DMS114 treated with DMSO at 0.1 percent for 48 hours (cell line): ENCODE data around the gene RNF11.
"Not testable (repeated sequence)": the region's sequence is repeated elsewhere in the genome, so short reads cannot be mapped to it uniquely, and the experiment has no call there.

Experiments used
- DNase-seq: peaks from one replicate; lab custom pipeline; 2025; ENCODE audit not compliant: unreplicated experiment; lab: John Stamatoyannopoulos, UW

The RNF11 gene

GRCh38 chr1:51227231-51227960 is 8.7 kb upstream of the RNF11 start:
- not testable (repeated sequence) for DNase-seq

- DNase-seq, result not testable (repeated sequence)
Measured at GRCh38 chr1:51228471-51228870, 7.6 kb upstream of the RNF11 start.

GRCh38 chr1:51230501-51231078 is 5.5 kb upstream of the RNF11 start:
- DNase-seq, result no peak

DNA sequence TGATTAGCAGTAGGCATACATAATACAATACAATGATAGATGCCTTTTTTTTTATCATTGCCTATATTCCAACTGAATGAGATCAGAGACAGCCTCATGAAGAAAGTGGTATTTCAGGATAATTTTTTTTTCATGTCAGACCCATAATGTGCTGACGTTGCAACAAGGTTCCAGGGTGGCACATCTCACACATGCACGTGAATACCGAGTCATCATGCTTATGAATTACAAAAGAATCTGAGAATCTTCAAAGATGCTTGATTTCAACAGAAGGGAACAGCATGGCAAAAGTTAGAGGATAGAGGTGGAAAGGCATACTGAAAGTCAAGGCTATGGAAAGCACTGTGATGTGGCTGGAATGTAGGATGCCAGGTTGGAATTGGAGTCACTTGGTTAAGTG is 5.0 kb upstream of the RNF11 start:
- no peak for DNase-seq

GRCh38 chr1:51231896-51232295 is 4.2 kb upstream of the RNF11 start:
- DNase-seq, result no peak

- not testable (repeated sequence) for DNase-seq
Measured at GRCh38 chr1:51234236-51234635, 1.8 kb upstream of the RNF11 start.

GRCh38 chr1:51234721-51235425 is 1.2 kb upstream of the RNF11 start:
- no peak for DNase-seq

DNA sequence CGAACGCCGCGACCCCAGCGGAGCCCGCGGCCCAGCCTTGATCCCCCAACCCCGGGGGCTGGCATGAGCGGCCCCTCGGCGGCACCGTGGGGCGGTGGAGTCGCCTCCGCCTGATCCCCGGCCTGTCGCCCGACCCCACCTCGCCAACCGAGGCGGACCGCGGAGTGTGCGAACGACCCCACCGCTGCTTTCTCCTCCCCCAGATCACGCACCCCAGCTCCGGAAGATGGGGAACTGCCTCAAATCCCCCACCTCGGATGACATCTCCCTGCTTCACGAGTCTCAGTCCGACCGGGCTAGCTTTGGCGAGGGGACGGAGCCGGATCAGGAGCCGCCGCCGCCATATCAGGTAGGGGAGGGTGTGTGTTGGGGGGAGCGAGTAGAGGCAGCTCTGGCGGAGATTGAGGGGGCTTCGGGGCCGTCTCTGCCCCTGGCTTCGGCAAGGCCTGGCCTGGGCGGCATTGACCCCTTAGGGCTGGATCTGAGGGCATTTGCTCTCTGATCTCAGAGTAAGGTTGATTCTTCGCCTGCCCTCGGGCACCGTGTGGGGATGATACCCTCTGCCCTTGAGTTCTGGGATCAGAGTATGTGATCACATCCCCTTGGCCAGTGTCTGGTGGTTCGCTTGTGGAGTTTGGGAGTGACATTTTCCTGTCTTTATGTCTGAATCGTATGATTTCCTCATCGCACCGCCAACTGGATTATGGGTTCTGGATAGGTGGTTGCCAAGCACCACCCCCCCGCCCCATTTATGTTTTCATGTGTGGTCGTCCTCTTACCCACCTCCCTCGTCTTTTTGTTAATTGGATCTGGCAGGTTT is 668 bp downstream of the RNF11 start:
- no peak for DNase-seq

- DNase-seq, result no peak
Measured at GRCh38 chr1:51237351-51238033, 1.4 kb downstream of the RNF11 start.

GRCh38 chr1:51238034-51238403 is 1.9 kb downstream of the RNF11 start:
- DNase-seq, result no peak

DNA sequence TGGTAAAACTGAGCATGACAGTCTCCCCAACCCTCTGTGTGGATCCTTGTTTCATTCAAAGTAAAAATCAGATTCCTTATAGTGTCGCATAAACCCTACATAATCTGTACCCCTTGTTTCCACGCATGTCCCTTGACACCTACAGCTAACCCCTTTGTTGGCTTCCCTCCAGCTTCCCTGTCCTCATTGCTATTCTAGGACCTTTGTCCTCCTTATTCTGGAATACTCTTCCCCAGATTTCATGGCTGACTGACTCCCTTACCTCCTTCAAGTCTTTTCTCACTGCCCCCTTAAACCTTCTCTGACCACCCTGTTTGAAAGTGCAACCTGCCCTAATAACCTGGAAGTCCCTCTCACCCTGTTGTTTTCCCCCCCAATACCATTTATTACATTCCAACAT is 4.0 kb downstream of the RNF11 start:
- no peak for DNase-seq

GRCh38 chr1:51241119-51241518 is 5.0 kb downstream of the RNF11 start:
- DNase-seq, result no peak

DNA sequence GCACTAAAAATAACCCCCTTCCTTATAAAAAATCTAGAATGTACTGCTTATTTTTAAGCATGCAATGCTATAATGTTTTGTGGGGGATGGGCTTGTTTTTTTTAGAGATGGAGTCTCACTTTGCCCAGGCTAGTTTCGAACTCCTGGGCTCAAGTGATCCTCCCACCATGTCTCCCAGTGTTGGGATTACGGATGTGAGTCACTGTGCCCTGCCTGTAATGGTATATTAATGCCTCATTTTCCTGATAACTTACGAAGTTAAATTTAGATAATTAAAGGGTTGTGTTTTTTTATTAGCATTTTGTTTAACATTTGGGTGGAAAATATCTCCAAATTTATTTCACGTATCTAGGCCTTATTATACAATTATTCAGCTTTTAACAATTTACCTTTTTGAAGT is 6.5 kb downstream of the RNF11 start:
- no peak for DNase-seq

DNA sequence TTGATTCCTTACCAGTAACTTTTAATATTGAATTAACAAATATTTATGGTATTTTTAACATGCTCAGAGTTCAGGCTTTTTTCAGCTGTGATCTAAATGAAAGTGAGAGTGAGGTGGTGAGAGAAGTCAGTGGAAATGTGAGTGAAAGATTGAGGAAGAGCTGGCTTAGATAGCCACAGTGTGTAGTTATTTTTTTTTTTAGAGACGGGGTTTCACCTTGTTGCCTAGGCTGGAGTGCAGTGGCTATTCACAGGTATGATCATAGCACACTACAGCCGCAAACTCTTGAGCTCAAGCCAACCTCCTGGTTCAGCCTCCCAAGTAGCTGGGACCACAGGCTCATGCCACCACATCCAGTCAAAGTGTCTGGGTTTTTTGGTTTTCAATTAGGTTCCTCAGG is 10.9 kb downstream of the RNF11 start:
- DNase-seq, result no peak

GRCh38 chr1:51247499-51247898 is 11.4 kb downstream of the RNF11 start:
- DNase-seq, result no peak

DNA sequence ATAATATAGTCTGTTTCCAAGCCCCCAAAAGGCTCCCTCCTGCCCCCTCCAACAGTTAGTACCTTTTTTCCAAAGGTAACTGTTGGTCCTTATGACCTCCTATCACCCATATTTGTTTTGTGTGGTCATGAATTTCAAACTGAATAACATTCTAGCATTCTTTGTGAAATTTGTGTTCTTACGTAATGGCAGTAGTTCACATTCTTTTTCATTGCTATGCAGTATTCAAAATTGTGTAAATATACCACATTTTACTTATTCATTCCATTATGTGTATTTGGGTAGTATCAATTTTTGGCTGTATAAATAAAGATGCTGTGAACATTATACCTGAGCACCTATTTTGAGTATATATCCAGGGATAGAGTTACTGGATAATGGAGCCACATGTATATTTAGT is 13.4 kb downstream of the RNF11 start:
- no peak for DNase-seq

DNA sequence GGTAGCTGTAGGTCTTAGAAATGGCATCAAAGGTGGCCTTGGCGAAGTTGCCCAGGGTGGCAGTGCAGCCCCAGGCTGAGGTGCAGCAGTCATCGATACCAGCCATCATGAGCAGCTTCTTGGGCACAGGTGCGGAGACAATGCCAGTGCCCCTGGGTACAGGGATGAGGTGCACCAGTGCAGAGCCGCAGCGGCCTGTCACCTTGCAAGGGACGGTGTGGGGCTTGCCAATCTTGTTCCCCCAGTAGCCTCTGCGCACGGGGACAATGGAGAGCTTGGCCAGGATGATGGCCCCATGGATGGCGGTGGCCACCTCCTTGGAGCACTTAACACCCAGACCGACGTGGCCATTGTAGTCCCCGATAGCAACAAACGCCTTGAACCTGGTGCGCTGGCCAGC is 14.7 kb downstream of the RNF11 start:
- not testable (repeated sequence) for DNase-seq

GRCh38 chr1:51251165-51251564 is 15.1 kb downstream of the RNF11 start:
- DNase-seq, result not testable (repeated sequence)

DNA sequence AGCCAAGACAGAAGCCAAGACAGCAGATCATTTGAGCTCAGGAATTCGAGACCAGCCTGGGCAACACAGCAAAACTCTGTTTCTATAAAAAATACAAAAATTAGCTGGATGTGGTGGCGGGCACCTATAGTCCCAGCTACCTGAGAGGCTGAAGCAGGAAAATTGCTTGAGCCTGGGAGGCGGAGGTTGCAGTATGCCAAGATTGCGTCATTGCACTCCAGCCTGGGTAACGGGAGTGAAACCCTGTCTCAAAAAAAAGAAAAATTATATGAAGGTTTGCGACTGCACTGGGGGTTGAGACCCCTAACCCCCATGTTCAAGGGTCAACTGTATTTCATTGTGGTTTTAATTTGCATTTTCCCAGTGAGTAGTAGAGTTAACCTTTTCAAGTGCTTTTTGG is 16.3 kb downstream of the RNF11 start:
- DNase-seq, result no peak

- DNase-seq, result no peak
Measured at GRCh38 chr1:51253691-51254090, 17.6 kb downstream of the RNF11 start.

DNA sequence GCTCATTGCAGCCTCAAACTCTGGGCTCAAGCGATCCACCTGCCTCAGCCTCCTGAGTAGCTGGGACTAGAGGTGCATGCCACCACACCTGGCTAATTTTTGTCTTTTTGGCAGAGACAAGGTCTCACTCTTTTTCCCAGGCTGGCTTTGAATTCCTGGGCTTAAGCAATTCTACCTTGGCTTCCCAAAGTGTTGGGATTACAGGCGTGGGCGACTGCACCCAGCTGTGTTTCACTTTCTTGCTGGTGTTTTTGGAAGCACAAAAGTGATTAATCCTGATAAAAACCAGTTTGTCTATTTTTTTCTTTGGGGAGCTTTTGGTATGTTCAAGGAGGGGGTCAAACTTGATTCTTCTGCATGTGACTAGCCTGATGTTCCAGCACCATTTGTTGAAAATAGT is 19.3 kb downstream of the RNF11 start:
- DNase-seq, result no peak
